ENCODE results near the gene F2R. TPM values are rescaled to one million over a fixed set of nuclear protein-coding genes. Genes with fewer than 3 reads are reported as not detected.

The F2R gene
- total and polyA plus RNA-seq, 5 experiments from 2014 or later = 0.65 to 37.3 (median 1.2) TPM

GRCh38 chr5:76714751-76715485, 1.0 kb upstream of the F2R start:
- H3K36me3 Mint-ChIP-seq = no peaks in the 10 kb centered on the region
- peaks cover 0 to 3% (median 0%) of the 10 kb centered on the region in 9 donors for H3K9me3 Mint-ChIP-seq
- peak overlapping the region in 2 of 10 donors; percentile 19 to 83 for H3K27ac Mint-ChIP-seq
- ATAC-seq (peak; percentile 17 to 19), DNase-seq (peak in 2 of 10 donors; percentile 7 to 15)
- peak overlapping the region; percentile 64 to 87 (median 83) for H3K4me3 Mint-ChIP-seq
- POLR2A ChIA-PET = interaction anchor here (1.0 kb wide), 1 partner anchor 9 kb away, joined by 3 read pairs; no protein-coding TSS in a partner anchor
- H3K27me3 Mint-ChIP-seq = peaks cover 21 to 54% (median 38%) of the 10 kb centered on the region in 5 donors
- H3K4me1 Mint-ChIP-seq = peaks cover 5 to 34% (median 31%) of the 10 kb centered on the region in 4 donors

- POLR2A ChIA-PET = interaction anchor here (1.0 kb wide), 1 partner anchor 8 kb away, joined by 3 read pairs; no protein-coding TSS in a partner anchor
- DNase-seq = peak in 2 of 10 donors; percentile 5 to 10
- peaks cover 5 to 34% (median 31%) of the 10 kb centered on the region in 4 donors for H3K4me1 Mint-ChIP-seq
Observed at GRCh38 chr5:76715486-76715735, 515 bp upstream of the F2R start.

GRCh38 chr5:76716456-76717157, 681 bp downstream of the F2R start:
- Mint-ChIP-seq H3K27ac (peak overlapping the region in 5 of 10 donors; percentile 19 to 76 (median 28)), H3K27me3 (peaks cover 20 to 54% (median 38%) of the 10 kb centered on the region in 5 donors), H3K4me3 (peak overlapping the region; percentile 64 to 87 (median 83)), H3K36me3 (no peaks in the 10 kb centered on the region), H3K9me3 (peaks cover 0 to 3% (median 0%) of the 10 kb centered on the region in 9 donors), H3K4me1 (peaks cover 5 to 35% (median 32%) of the 10 kb centered on the region in 4 donors)
- peak in 1 of 2 donors; percentile 13 for ATAC-seq
- DNase-seq = peak in 2 of 10 donors; percentile 5 to 10
- POLR2A ChIA-PET = interaction anchor here (1.9 kb wide), 1 partner anchor 23 kb away, joined by 11 read pairs; no protein-coding TSS in a partner anchor

More at GRCh38 chr5:76715486-76715735, 515 bp upstream of the F2R start:
- ATAC-seq = peak in 1 of 2 donors; percentile 26
- Mint-ChIP-seq H3K27ac (peak overlapping the region in 1 of 10 donors; percentile 83), H3K9me3 (peaks cover 0 to 3% (median 0%) of the 10 kb centered on the region in 9 donors), H3K4me3 (peak overlapping the region; percentile 64 to 87 (median 83)), H3K27me3 (peaks cover 21 to 54% (median 38%) of the 10 kb centered on the region in 5 donors), H3K36me3 (no peaks in the 10 kb centered on the region)

- H3K27me3 Mint-ChIP-seq = peaks cover 20 to 54% (median 37%) of the 10 kb centered on the region in 5 donors
- no peaks in the 10 kb centered on the region for H3K36me3 Mint-ChIP-seq
- no peak for ATAC-seq
- H3K4me3 Mint-ChIP-seq = peak overlapping the region; percentile 33 to 87 (median 80)
- POLR2A ChIA-PET = interaction anchor here (1.9 kb wide), 1 partner anchor 22 kb away, joined by 11 read pairs; no protein-coding TSS in a partner anchor
- peaks cover 0 to 3% (median 0%) of the 10 kb centered on the region in 9 donors for H3K9me3 Mint-ChIP-seq
- H3K4me1 Mint-ChIP-seq = peaks cover 5 to 35% (median 32%) of the 10 kb centered on the region in 4 donors
- peak overlapping the region in 4 of 10 donors; percentile 8 to 76 (median 50) for H3K27ac Mint-ChIP-seq
- DNase-seq = no peak
Observed at GRCh38 chr5:76717222-76718083, 1.5 kb downstream of the F2R start.

GRCh38 chr5:76718381-76718832, 2.5 kb downstream of the F2R start:
- H3K9me3 Mint-ChIP-seq = peaks cover 0 to 3% (median 0%) of the 10 kb centered on the region in 9 donors
- no peak overlapping the region for H3K27ac Mint-ChIP-seq
- POLR2A ChIA-PET = no interaction called here
- H3K27me3 Mint-ChIP-seq = peaks cover 21 to 53% (median 37%) of the 10 kb centered on the region in 5 donors
- H3K36me3 Mint-ChIP-seq = no peaks in the 10 kb centered on the region
- ATAC-seq (no peak), DNase-seq (no peak)
- peak overlapping the region in 2 of 10 donors; percentile 29 to 44 for H3K4me3 Mint-ChIP-seq
- peaks cover 5 to 35% (median 32%) of the 10 kb centered on the region in 4 donors for H3K4me1 Mint-ChIP-seq

- H3K4me1 Mint-ChIP-seq = peaks cover 5 to 35% (median 29%) of the 10 kb centered on the region in 4 donors
- peak overlapping the region in 1 of 10 donors; percentile 0 for H3K27ac Mint-ChIP-seq
- POLR2A ChIA-PET = no interaction called here
- no peaks in the 10 kb centered on the region for H3K36me3 Mint-ChIP-seq
- peaks cover 0 to 3% (median 0%) of the 10 kb centered on the region in 9 donors for H3K9me3 Mint-ChIP-seq
- ATAC-seq = no peak
- H3K4me3 Mint-ChIP-seq = peak overlapping the region in 1 of 10 donors; percentile 44
- DNase-seq = no peak
- peaks cover 20 to 48% (median 34%) of the 10 kb centered on the region in 5 donors for H3K27me3 Mint-ChIP-seq
Observed at GRCh38 chr5:76718880-76719279, 3.0 kb downstream of the F2R start.

- ATAC-seq (no peak), DNase-seq (no peak)
- H3K4me1 Mint-ChIP-seq = peaks cover 1 to 21% (median 10%) of the 10 kb centered on the region in 4 donors
- POLR2A ChIA-PET = no interaction called here
- H3K4me3 Mint-ChIP-seq = peak overlapping the region in 1 of 10 donors; percentile 7
- peaks cover 0 to under 1% (median 0%) of the 10 kb centered on the region in 9 donors for H3K9me3 Mint-ChIP-seq
- no peaks in the 10 kb centered on the region for H3K36me3 Mint-ChIP-seq
- H3K27ac Mint-ChIP-seq = peak overlapping the region in 2 of 10 donors; percentile 3 to 70
- H3K27me3 Mint-ChIP-seq = peaks cover 14 to 31% (median 20%) of the 10 kb centered on the region in 5 donors
Observed at GRCh38 chr5:76720988-76721569, 5.2 kb downstream of the F2R start.

GRCh38 chr5:76723266-76723665, 7.3 kb downstream of the F2R start:
- peaks cover 0 to 5% (median 0%) of the 10 kb centered on the region in 9 donors for H3K9me3 Mint-ChIP-seq
- H3K27ac Mint-ChIP-seq = peak overlapping the region in 1 of 10 donors; percentile 12
- H3K4me3 Mint-ChIP-seq = no peak overlapping the region
- H3K36me3 Mint-ChIP-seq = no peaks in the 10 kb centered on the region
- POLR2A ChIA-PET = no interaction called here
- DNase-seq (no peak), ATAC-seq (no peak)
- H3K4me1 Mint-ChIP-seq = peaks cover 0 to 10% (median 0%) of the 10 kb centered on the region in 4 donors
- H3K27me3 Mint-ChIP-seq = peaks cover 3 to 10% (median 5%) of the 10 kb centered on the region in 5 donors

- Mint-ChIP-seq H3K4me3 (no peak overlapping the region), H3K27me3 (peaks cover 0 to 4% (median 1%) of the 10 kb centered on the region in 5 donors), H3K27ac (peak overlapping the region in 1 of 10 donors; percentile 26), H3K9me3 (peaks cover 0 to 12% (median 0%) of the 10 kb centered on the region in 9 donors), H3K4me1 (peaks cover 0 to 6% (median 0%) of the 10 kb centered on the region in 4 donors), H3K36me3 (peaks cover 0 to under 1% (median under 1%) of the 10 kb centered on the region in 3 donors)
- POLR2A ChIA-PET = interaction anchor here (0.7 kb wide), 1 partner anchor 8 kb away, joined by 3 read pairs; the partner anchor contains the start of gene F2R
- DNase-seq = no peak
- no peak for ATAC-seq
Observed at GRCh38 chr5:76723906-76724305, 8.0 kb downstream of the F2R start.

- Mint-ChIP-seq H3K4me1 (peaks cover 0 to 4% (median 0%) of the 10 kb centered on the region in 4 donors), H3K27ac (no peak overlapping the region), H3K9me3 (peaks cover 6 to 21% (median 9%) of the 10 kb centered on the region in 9 donors), H3K27me3 (peaks cover 0 to 1% (median 0%) of the 10 kb centered on the region in 5 donors), H3K36me3 (peaks cover 0 to 11% (median 10%) of the 10 kb centered on the region in 3 donors), H3K4me3 (no peak overlapping the region)
- DNase-seq (no peak), ATAC-seq (no peak)
- POLR2A ChIA-PET = no interaction called here
Observed at GRCh38 chr5:76724871-76725270, 8.9 kb downstream of the F2R start.

GRCh38 chr5:76728965-76729364, 13.0 kb downstream of the F2R start:
- Mint-ChIP-seq H3K36me3 (peaks cover 3 to 22% (median 20%) of the 10 kb centered on the region in 3 donors), H3K9me3 (peaks cover 6 to 32% (median 22%) of the 10 kb centered on the region in 9 donors), H3K27ac (peak overlapping the region in 1 of 10 donors; percentile 20), H3K4me1 (peaks cover 0 to 3% (median 0%) of the 10 kb centered on the region in 4 donors), H3K27me3 (peaks cover 0 to 4% (median 0%) of the 10 kb centered on the region in 5 donors), H3K4me3 (no peak overlapping the region)
- DNase-seq (no peak), ATAC-seq (no peak)
- POLR2A ChIA-PET = interaction anchor here (0.7 kb wide), 1 partner anchor 707 kb away, joined by 3 read pairs; no protein-coding TSS in a partner anchor

Measured in naive thymus-derived CD8-positive, alpha-beta T cell (primary cell).